Activated CD8-positive, alpha-beta memory T cell treated with anti-CD3 and anti-CD28 coated beads, Interleukin-2, amount 50 U/mL, for 24 hours (primary cell): ENCODE results near the gene SLC4A7.
A peak's percentile ranks its signal among the peaks of the same experiment; 100 is the strongest.
"Not testable (repeated sequence)": the region's sequence is repeated elsewhere in the genome, so short reads cannot be mapped to it uniquely, and the experiment has no call there.

Experiments used
- DNase-seq: peaks from one replicate; pipeline ENCODE4 v3.0.0-alpha.2; 2020; ENCODE audit errors: extremely low read depth

SLC4A7 gene

DNA sequence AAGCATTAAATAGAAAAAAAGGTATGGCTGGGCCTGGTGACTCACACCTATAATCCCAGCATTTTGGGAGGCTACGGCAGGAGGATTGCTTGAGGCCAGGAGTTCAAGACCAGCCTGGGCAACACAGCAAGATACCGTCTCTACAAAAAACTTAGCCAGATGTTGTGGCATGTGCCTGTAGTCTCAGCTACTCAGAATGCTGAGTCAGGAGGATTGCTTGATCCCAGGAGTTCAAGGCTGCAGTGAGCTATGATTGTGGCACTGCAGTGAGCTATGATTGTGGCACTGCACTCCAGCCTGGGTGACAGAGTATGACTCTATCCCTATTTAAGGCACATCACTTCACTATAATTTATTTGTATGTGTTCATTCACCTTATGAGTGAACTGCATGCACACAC is 54.3 kb downstream of the SLC4A7 start:
- DNase-seq: no peak

DNA sequence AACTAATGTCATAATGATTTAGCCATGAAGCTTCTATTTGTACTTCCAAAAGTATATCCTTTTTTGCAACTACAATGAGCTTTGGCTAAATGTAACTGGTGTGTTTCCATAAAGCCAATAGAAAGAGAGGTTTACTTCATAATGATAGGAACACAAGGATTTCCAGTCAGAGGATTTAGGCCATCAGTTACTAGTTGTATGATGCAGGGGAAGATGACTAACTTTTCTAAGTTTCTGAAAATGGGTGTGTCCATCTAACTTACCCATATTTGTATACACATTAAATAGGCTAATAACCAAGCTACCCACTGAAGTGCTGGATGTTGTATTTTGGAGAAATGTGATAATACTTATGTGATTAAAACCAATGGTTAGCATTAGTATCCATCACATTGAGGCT is 55.7 kb downstream of the SLC4A7 start:
- no peak for DNase-seq

DNA sequence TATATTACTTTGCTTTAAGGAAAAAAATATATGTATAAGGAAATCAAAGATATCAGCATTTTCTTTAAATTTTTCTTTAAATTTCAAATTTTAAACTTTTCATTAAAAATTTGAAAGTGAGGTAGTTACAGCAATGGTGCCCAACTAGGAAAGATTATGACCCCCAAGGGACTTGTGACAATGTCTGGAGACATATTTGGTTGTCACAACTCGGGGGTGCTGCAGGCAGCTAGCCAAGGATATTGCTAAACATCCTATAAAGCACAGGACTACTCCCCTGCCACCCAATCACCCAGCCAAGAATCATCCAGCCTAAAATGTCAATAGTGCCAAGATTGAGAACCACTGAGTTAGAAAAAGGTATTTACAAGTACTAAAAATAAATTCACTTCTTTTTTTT is 57.3 kb downstream of the SLC4A7 start:
- no peak for DNase-seq

DNA sequence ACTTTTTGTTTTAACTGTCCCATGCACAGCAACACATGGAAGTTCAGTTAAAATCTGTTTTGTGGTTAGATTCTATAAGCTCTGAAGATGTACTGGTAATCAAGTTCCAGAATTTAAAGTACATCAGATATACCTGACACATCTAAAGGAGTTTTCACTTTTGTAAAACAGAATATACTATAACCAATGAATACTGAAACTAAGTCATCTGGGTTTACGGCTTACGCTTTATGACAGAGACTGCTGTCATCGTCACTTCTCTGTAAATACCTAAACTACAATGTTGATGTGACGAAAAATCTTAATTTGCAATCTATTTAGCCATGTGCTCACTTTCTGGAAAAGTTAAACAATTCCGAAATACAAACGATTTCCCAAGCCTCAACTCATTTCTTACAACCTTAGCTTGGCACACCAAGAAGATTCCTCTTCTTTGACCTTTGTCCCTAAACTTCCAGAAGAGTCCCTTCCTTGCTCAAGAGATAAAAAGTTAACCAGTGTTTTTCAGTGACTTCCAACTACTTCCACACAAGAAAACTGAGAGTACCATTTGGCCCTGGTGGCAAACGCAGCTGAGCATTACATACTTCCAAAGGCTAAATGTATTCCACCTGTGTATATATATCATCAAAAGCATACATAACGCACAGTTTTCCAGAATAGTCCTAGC is 58.2 kb downstream of the SLC4A7 start:
- DNase-seq: no peak

DNA sequence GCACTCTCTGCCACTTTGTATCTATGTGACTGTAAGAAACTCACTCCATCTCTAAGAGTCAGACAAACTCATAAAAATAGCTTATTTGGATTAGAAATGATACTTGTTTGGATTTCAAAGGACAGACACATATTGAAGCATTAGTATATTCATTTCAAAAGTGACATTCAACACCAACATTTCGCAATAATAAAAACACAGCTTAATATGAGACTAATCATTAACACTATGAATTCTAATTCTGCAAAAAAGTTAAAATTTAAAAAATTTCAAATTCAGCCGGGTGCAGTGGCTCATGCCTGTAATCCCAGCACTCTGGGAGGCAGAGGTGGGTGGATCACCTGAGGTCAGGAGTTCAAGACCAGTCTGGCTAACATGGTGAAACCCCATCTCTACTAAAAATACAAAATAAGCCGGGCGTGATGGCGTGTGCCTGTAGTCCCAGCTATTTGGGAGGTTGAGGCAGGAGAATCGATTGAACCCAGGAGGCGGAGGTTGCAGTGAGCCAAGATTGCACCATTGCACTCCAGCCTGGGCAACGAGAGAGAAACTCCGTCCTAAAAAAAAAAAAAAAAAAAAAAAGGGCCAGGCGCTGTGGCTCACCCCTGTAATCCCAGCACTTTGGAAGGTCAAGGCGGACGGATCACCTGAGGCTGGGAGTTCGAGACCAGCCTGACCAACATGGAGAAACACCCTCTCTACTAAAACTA is 59.2 kb downstream of the SLC4A7 start:
- DNase-seq: not testable (repeated sequence)

DNA sequence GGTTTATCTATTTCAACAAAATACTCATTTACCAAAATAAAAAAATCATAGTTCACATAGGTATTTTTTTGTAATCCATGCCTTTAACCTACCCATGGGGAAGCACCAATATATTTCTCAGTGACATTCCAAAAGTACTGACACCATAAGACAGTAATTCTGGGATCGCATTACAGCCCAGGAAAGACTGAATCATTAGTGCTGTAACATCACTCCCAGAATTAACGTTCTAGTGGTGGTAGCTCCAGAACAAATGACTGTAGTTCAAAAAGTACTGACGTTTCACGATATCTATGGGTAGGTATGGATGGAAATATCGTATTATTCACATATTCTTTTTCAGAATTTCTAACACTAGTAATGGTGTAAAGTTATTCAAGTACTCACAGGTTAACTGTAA is 60.7 kb downstream of the SLC4A7 start:
- DNase-seq: no peak

DNA sequence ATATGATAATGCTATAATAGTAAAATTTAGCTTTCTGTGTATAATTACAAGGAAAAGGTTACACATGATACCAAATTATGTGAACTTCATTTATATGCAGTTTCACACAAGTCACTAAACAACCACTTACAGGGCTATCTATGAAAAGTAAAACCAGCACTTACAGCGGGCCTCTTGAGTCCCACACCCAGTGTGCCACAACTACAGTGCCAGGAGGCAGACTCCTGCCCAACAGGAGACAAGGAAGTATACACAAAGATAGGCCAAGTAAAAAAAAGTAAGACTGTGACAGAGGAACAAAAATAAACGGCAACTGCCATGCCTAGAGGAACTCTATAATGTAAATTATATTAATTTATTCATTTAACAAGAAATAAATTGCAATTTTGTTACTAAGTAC is 61.6 kb downstream of the SLC4A7 start:
- DNase-seq: no peak

DNA sequence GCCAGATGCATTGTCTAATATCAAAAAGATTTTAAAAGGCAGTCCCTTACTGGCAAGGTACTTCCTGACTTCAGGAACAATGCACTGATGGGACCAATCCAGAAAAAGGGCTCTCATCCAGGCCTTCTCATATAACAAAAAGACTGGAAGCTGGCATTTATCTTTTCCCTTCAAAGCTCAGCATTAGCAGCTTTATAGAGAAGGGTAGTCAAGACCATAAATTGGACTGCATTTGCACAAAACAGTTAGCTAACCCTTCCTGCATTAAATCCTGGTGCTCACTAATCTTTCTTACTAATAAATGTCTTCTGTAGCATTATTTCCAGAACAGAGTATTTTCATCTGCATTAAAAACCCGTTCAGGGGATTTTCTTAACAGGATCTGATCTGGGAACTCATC is 69.0 kb downstream of the SLC4A7 start:
- no peak for DNase-seq

DNA sequence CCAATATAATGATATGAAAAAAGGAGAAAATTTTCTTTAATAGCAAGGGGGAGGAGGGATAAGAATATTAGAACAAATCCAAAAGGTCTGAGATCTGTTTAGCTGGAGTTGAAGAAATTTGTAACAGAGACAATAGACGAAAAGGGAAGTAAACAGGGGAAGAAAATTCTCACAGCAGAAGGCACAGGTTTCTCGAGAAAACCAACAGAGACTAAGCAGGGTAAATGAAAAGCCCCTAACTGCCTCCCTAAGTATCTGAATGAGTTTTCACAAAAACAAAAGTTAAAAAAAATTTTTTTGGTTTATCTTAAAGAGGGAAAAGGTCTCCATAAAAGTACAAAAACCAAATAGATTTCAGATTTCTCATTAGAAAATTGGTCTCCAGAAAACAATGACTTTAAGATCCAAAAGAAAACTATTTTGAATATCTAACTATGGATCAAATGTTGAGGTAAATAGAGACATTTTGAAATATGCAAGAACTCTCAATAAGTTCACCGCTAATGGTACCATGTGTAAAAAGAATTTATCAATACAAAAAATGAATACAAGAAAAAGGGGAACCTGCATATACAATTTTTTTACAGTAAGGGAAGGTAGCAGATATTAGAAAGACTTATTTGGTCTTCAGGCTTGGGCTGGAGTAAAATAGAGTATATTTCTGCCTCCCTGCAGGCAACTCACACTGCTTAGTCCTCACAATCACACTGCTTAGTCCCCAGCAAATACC is 91.1 kb downstream of the SLC4A7 start:
- DNase-seq: no peak

DNA sequence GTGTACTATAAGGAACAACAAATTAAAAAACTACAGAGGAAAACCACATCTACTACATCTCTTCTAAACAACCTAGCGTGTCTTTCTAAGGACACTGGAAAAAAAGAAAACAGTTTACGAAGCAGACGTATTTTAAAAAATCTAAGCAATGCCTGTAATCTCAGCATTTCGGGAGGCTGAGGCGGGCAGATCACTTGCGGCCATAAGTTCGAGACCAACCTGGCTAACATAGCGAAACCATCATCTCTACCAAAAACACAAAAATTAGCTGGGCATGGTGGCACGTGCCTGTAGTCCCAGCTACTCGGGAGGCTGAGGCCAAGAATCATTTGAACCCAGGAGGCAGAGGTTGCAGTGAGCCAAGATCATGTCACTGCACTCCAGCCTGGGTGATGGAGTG is 91.8 kb downstream of the SLC4A7 start:
- not testable (repeated sequence) for DNase-seq

DNA sequence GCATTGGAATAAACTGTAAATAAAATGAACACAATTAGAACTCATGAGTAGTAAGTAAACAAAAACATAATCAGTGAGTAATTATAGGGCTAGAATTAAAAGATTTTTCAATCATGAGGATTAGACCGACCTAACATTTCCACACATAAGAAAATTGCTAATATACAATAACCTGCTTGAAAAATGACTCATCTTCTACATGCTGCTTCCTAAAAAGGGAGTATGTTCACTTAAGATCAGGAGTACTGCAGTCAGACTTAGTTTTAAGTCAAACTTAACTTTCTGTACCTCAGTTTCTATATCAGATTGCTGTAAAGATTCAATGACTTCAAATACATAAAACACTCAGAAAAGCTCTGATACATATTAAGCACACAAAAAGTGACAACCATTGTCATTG is 92.4 kb downstream of the SLC4A7 start:
- DNase-seq: no peak

DNA sequence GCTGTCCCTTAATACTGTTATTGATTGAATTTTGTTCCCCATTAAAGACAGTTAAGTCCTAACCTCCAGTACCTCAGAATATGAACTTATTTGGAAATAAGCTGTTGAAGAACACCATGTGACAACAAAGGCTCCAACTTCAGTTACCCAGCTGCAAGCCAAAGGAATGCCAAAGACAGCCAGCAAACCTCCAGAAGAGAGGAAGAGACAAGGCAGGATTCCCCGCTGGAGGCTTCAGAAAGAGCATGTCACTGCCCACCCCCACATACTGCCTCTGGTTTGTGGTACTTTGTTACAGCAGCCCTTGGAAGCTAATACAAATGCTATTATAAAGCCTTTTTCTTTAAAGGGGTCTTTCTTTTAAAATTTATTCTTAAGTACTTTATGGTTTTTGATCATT is 96.6 kb downstream of the SLC4A7 start:
- DNase-seq: no peak

DNA sequence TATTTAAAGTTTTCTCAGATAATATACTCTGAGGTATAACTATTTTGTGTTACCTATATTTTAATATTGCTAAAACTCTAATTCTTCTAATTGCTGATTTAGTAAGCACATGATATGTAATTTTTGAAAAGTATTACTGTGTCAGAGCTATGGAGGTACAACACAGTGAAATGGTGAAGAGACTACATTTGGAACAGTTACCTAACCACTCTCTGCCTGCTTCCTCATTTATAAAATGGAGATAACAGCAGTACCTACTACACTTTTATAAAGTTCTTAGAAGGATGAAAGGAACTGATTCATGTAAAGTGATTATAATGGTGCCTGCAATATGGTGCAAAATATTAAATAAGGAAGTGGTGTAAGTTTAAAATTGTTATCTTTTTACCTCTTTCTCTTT is 98.7 kb downstream of the SLC4A7 start:
- no peak for DNase-seq

DNA sequence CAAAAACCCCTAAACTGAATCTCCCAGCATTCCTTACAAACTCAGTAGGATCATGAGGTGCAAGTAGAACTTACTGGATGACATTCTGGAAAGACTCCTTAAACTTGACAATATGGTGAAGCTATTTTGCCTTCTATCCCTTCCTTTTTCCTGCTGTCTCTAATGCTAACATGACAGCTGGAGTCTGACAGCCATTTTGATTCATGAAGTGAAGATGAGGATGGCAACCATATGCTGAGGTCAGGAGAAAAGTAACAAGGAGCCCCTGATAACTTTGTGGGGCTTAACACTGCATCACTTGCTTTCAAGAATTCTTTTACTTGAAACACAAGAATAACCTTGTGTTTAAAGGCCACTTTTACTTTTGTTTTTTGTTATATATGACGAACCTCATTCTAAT is 100.0 kb downstream of the SLC4A7 start:
- DNase-seq: no peak

DNA sequence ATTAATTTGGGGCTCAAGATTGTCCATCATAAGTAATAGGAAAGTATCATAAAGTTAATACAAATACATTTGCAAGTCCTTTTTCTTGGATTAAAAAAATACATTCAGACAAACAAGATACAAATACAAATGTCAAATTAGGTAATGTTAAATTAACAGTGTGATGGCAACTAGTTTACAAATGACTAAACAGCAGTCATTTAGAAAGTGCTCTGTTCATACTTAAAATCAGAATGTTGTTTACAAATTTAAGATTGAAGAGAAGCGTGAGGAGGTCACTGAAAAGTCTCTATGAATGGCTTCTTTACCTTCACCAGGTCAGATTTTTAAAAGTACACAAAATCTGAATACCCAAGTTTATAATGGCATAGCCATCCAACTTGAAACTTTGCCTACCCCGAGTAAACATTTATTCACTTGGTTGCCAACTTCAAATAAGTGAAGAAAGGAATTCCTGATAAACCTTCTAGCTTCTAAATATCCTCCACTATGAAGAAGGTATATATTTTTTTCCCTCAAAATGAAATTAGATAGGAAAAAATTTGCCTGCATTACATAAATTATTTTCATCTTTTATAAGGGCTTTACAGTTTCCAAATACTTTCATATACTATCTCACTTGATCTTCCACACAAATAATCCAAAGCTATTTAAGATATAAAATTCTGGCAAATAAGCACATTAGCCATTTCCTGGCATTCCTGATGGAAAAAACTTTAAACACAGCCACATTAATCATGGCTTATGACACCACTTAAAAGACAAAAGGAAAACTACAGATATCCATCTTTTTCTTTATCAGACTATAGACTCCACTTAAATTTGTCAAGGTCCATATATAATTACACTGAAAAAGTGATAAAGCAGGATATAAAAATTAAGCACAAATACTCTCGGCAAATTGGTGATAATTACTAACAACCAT is 103.5 kb downstream of the SLC4A7 start:
- no peak for DNase-seq

DNA sequence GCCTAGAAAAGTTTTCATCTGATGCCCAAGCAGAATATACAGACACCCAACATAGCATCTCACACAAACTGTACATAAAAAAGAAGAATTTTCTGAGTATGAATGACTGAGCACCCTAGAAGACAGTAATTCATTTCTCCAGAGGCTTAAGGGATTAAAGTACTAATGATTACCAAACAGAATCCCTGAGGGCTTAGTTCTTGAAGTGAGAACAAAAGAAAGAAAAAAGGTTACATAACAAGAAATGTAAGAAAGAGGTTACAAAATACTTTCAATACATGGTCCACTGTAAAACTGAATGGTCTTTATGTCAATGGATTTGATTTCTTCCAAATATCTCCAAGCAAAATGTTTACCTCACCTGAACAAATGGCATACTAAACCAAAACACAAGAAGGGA is 105.9 kb downstream of the SLC4A7 start:
- no peak for DNase-seq

DNA sequence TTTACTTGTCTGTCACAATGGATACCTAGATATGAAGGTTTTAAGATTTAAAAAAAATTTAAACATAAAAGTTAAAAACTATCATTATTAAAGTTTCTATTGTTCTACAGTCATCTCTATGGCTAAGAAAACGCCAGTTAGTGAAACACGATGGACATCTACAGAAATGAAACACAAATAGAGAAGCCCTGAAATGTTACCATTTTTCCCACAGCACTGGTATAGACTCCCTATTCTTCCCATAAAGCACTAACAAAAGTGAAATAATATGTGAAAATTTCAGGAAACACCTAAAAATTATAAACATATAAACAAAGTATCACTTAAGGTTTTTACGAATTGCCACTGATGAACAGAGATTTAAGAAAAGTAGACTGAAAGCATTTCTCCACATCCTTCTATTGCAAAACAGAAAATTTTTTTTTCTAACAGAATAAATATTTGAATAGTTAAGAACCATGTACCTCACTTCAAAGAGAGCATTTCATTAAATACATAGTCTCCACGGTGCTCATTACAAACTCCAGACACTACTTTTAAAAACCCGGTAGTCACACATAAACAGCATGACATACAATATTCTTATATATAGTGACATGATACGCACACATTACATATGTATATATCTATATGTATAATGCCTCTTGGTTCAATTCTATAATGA is 107.9 kb downstream of the SLC4A7 start:
- DNase-seq: no peak

DNA sequence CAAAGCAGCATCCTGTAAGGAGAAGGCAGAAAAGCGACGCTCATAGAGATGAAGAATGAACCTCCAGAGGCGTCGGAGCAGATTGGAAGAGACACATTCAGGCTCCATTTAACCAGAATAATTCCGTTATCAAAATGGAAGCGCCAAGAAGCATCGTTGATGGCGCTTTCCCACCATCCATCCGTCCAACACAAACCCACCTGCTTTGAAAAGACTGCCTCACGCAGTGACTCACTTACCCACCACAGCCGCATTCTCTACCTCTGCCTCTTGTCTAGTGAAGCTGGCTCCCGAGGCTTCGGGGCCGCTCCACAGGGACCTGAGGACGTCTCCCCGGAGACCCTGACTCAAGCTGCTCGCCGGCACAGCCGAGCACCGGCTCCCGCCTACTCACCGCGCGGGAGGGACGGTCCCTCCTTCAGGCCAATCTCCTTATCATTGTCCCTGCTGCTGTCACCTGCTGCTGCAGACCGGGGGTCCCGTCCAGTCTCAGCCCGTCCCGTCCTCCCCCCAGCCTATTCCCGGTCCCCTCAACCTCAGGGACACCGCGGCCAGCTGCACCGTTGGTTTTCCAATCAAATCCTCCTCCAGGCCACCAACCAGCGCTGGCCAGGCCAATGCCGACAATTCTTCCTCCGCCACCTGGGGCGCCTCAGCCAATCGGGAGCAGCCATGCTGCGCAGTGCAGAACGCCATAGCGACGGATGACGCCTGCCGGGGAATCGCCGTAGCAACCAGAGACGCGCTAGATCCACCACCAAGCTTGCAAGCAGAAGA is 115.2 kb downstream of the SLC4A7 start, which contains the start of gene NEK10:
Gene NEK10, minus strand, starts transcription at position 553 of the 777 bp plus-strand sequence. CDS start 16,501 bp downstream, outside the sequence.
- peak; percentile 75 for DNase-seq

DNA sequence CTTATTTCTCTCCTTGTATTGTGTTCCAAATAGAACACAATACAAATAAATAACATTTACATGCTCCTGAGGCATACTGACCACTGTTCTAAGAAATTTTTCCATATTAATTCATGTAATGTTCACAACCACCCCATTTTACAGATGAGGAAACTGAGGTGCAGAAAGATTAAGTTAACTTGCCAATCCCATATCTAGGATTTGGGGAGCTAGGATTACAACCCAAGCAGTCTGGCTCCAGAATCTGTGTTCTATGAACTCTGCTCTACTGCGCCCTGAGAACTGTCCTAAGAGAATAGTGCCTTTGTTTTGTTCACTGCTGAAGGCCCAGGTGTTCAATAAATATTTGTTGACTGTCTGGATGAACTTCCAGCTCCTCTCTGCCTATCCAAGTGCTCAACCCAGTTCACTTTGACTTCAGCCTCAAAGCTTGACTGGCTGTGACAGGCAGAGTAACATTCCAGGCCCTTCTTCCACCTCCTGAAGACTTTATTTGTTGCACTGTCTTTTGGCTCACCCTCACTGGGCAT is 118.1 kb downstream of the SLC4A7 start:
- DNase-seq: no peak
